GM23248 (cell line): ENCODE data around the gene ZNF497.

Experiments
- EZH2 ChIP-seq: fragments of 200-600 bp; sonication (generic); IDR thresholded peaks from 2 replicates; pipeline ENCODE4 v1.6.1; 2018; ENCODE audit warnings: antibody characterized with exemption, mild to moderate bottlenecking; ENCODE audit not compliant: insufficient read depth, poor library complexity, severe bottlenecking
- EZH2phosphoT487 ChIP-seq: fragments of 200-600 bp; sonication (generic); IDR thresholded peaks from 2 replicates; pipeline ENCODE4 v1.6.1; 2018; ENCODE audit warnings: antibody characterized with exemption, moderate library complexity, mild to moderate bottlenecking, low read depth; ENCODE audit not compliant: insufficient read depth

GRCh38 chr19:58351990-58352755 is 10.4 kb downstream of the ZNF497 start:
- TF ChIP-seq EZH2 (no peak), EZH2phosphoT487 (no peak)
